ENCODE results near the gene DDN.

- TF ChIP-seq GATA2 (IDR thresholded peaks at IDR 0.05; ENCODE audit: low read depth, low read length) (no peak), GATA3 (IDR thresholded peaks at IDR 0.05; ENCODE audit: low read depth, low read length) (no peak)
These were observed 14.3 kb upstream of the DDN start for GRCh38 chr12:49013428-49013827.

All from SH-SY5Y (cell line).